Measurements from ENCODE around the gene TMTC1. TPM values are rescaled to one million over a fixed set of nuclear protein-coding genes. Genes with fewer than 3 reads are reported as not detected.
"Not testable (repeated sequence)": the region's sequence is repeated elsewhere in the genome, so short reads cannot be mapped to it uniquely, and the experiment has no call there.

Gene TMTC1
- polyA plus RNA-seq, 3 donors = 3.0 to 35.1 (median 19.2) TPM

DNA sequence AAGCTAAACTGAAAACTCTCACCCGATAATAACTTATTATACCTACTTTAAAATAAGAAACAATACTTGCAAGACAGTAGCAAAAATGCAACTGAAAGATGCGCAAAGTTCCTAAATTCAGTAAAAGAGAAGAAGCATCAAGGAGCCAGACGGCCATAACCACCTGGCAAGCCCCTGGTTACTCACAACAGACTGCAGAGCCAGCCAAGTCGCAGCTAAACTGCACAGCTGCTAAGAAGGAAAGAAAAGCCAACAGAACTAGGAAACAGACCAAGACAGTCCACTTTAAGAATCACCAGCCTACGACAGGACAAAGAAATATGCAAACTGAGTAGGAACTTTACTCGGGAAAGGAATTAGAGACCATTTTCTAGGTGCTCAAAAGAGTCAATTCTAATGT lies 127.9 kb downstream of the TMTC1 start:
- no peak overlapping the region for H3K27ac ChIP-seq (ENCODE audit: low read depth, low read length)
- WGBS, 3 donors = 68 to 83% (median 78%) methylated on average over 6 of the region's 6 CpGs

DNA sequence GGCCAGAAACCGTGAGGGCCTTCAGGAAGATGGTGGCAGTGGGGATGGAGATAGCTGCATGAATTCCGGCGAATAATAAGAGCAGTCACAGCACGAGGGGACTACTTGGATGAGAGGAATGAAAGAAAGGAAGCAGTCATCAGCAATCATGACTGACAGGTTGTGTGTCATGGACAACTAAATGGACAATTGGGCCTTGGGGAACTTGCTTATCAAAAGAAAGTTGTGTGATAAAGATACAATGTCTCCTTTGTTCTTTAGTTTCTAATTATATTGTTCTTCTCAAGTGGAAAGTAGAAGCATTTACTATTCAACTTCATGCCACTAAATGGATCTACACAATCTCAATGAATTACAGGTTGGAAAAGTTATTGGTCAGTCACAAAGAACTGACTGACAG lies 130.5 kb downstream of the TMTC1 start:
- WGBS, 3 donors = 78 to 95% (median 90%) methylated on average over 4 of the region's 4 CpGs
- no peak overlapping the region for H3K27ac ChIP-seq (ENCODE audit: low read depth, low read length)

DNA sequence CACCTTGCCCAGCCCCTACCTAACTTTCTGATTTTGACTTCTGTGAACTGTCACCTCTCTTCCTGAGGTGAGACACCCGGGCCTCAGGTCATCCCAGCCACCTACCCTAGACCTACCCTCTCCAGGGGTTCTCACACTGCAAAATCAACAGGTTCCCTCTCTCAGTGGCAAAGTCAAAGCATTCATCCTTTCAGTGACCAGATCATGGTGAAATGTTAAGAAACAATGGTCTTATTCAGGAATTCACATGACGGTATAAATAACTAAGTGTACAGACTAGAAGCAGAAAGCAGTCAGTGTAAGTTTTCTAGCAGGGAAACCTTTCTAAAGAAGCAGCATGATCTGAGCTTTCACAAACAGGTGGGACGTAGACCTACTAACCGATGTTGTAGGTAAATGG lies 133.4 kb downstream of the TMTC1 start:
- no peak overlapping the region for H3K27ac ChIP-seq (ENCODE audit: low read depth, low read length)
- 84 to 94% (median 93%) methylated on average over 4 of the region's 4 CpGs for WGBS, 3 donors

DNA sequence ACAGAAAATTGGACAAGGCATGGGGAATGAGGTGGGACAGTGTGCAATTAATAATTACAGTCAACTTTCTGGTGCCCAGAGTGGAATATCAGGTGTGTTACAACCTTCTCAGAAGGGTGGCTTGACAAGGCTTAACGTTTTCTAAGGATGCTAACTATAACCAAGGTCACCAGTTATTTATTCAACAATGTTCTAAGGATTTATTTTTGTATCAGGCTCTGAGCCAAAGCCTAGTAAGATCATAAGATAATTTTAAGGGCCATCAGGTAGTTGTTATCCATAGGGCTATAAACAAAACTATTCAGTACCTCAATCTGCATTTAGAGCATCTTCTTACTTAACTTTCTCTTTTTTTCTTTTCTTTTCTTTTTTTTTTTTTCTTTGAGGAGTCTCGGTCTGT lies 134.0 kb downstream of the TMTC1 start:
- 55 to 72% (median 68%) methylated on average over 2 of the region's 2 CpGs for WGBS, 3 donors
- H3K27ac ChIP-seq (ENCODE audit: low read depth, low read length) = no peak overlapping the region

DNA sequence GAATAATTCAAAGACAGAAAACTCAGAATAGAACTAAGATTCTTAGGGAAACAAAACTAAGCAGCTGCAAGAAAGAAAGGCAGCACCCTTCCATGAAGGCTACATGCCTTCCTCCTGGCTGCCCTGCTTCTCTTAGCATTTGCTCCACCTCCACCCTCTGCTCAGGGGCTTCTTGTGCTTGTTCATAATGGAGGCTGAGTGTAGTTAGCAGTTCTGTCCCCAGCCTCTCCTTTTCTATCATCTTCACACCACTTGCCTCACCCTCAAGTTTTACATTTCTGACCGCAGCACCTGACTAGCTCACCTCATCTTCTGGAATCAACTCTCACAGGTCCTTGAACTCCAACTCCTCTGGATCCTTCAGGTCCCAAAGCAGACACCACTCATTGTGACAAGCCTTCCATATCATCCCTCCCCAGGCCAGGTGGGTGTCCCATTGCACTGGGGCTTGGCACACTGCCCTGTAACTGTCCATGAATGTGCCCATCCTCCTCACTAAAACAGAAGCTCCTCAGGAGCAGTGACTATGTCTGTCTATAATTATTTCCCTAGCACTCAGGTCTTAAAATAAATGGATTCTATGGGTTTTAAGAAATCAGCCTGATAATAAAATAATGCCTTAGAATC lies 139.1 kb downstream of the TMTC1 start:
- 96 to 100% (median 100%) methylated on average over 1 of the region's 1 CpG for WGBS, 3 donors
- no peak overlapping the region for H3K27ac ChIP-seq (ENCODE audit: low read depth, low read length)

DNA sequence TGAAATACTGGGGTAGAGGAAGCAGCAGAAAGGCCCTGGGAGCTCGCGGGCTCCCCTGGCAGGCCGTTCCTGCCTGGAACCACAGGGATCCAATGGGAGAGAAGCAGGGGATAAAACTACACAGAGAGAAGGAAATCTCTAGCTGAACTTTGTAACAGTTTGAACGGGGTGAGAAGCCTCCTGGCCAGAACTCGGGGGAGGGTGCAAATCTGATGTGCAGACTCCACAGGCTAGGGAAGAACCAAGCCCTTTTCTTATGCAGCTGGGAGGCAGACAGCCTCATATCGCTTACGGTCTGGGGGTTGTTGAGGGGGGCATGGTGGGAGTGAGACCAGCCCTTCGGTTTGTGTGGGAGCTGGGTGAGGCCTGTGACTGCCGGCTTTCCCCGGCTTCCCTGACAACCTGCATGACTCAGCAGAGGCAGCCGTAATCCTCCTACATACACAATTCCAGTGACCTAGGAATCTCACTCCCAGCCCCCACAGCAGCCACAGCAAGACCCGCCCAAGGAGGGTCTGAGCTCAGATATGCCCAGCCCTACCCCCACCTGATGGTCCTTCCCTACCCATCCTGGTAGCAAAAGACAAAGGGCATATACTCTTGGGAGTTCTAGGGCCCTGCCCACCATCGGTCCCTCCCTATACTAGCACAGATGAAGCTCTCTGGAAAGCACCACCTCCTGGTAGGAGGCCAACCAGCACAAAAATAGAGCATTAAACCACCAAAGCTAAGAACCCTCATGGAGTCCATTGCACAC lies 143.0 kb downstream of the TMTC1 start:
- WGBS, 3 donors = 44 to 57% (median 51%) methylated on average over 13 of the region's 13 CpGs

DNA sequence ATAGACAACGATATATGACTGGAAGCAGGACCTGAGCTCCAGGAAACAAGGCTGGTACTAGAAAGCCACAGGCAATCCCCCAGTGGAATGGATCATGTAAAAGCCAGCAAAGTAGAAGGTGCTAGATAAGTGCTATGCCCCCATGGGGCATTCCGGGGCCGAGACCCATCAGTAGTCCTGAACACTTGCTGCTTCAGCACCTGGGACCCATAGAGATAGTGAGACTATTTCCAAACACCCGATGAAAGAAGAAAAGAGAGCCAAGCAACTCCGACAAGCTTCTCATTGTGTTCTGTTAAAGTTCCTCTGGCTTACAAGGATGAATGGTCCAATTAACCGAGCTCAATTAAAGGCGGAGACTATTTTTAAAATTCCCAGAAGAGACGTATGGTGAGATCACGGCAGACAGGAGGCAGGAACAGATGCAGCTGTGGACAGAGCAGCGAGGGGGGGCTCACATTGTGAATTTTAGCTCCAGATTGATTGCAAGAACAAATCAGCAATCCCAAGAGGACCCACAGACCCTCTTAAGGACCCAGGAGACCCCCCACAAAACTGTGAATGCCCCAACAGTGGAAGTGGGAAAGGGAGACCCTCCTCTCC lies 143.7 kb downstream of the TMTC1 start:
- 66 to 78% (median 73%) methylated on average over 10 of the region's 10 CpGs for WGBS, 3 donors
- no peak overlapping the region for H3K27ac ChIP-seq (ENCODE audit: low read depth, low read length)

More for the DNA sequence above, 143.0 kb downstream of the TMTC1 start:
- no peak overlapping the region for H3K27ac ChIP-seq (ENCODE audit: low read depth, low read length)

DNA sequence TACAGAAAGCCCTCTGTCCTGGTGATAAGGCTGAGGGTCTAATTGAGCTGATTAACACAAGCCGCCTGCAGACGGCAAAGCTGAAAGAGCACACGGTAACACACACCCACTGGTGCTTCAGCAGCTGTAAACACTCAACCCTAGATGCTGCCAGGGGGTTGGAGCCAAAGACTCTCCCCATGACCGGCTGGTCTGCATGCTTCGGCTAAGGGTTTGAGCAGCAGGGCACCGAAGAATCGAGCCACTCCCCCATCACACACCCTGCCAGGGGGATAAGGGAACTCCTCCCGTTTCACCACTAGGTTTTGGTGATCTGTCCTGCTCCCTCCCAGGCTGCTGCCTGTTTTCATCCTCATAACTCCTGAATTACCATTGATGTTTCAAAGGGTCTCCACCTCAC lies 145.2 kb downstream of the TMTC1 start:
- no peak overlapping the region for H3K27ac ChIP-seq (ENCODE audit: low read depth, low read length)
- WGBS, 3 donors = 68 to 81% (median 78%) methylated on average over 8 of the region's 8 CpGs

DNA sequence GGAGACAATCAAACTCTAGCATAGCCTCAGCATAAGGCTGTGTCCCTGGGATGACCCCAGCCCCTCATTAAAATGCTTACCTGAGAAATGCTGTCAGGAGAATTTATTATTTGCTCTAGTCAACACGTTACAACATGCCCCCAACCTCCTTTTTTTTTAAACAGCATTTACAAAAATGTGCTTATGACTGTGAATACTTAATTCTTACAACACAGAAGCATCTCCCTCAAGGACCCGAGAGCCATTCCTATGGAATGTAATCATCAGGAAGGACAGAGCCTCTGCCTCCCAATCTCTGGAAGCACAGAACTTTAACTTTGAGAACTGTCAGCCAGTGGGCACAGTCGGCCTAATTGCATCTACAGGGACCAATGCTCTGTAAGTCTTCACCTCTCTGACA lies 149.7 kb downstream of the TMTC1 start:
- WGBS, 3 donors = 40 to 59% (median 55%) methylated on average over 3 of the region's 3 CpGs
- H3K27ac ChIP-seq (ENCODE audit: low read depth, low read length) = no peak overlapping the region

DNA sequence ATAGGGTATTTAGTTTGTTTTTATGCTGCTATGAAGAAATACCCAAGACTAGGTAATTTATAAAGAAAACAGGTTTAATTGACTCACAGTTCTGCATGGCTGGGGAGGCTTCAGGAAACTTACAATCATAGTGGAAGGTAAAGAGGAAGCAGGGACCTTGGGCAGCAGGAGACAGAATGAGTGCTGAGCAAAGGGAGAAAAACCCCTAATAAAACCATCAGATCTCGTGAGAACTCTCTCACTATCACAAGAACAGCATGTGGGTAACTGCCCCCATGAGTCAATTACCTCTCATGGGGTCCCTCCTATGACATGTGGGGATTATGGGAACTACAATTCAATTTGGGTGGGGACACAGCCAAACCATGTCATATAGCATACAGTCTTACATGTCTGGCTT lies 153.6 kb downstream of the TMTC1 start:
- not testable (repeated sequence) for H3K27ac ChIP-seq (ENCODE audit: low read depth, low read length)
- 29 to 71% (median 50%) methylated on average over 1 of the region's 1 CpG for WGBS, 3 donors

DNA sequence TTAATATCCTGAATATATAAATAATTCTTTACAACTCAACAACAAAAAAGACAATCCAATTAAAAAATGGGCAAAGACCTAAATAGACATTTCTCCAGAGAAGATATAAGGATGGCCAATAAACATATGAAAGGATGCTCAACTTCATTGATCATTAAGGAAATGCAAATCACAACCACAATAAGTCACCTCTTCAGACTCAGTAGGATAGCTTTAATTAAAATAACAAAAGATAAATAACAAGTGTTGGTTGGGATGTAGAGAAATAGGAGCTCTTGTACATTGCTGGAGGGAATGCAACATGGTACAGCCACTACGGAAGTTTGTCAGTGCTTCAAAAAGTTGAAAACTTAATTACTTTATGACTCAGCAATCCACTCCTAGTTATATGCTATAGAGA lies 156.5 kb downstream of the TMTC1 start:
- no peak overlapping the region for H3K27ac ChIP-seq (ENCODE audit: low read depth, low read length)
- 94 to 100% (median 97%) methylated on average over 1 of the region's 1 CpG for WGBS, 3 donors

DNA sequence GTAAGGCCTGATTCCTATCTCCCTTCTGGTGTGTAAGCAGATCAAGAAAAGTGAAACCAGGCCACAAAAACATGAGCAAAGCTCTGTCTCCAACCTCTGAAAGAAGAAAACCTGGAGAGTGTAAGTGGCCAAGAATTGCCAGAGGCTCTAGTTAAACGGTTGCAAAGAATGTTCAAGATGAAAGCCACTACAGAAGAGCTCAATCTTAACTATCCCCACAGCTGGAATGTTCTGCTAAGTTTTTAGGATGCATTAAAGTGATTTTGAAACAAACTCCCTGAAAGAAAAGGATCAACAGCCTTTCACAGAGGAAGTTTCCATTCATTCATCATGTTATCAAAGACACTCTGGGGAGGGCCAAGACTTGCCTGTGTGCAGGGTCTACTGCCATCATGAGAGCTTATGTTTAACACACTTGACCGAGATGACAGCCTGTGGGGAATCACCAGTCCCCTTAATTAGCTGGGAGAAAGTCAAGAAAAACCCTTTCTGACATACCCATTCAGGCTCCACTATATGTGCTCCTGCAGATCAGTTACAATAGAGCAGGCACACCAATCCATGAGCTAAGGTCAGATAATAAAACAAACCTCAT lies 158.3 kb downstream of the TMTC1 start:
- H3K27ac ChIP-seq (ENCODE audit: low read depth, low read length) = no peak overlapping the region
- WGBS, 3 donors = 35 to 40% (median 40%) methylated on average over 2 of the region's 2 CpGs

DNA sequence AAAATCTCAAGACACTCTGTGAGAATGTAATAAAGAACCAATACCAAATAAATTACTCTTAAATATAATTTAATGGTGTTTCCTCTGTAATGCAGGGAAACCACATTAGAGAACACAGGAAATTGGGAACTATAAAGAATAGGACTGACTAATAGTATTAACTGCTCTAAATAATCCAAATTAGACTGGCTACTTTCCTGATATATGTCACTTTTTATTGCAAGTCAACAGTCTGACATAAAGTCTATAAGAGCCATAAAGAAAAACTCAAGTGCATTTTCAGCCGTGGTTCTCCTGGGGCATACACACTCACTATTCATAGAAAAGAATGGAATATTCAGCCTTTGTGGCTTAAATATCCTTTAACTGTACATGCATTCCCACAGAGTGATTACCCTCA lies 161.5 kb downstream of the TMTC1 start:
- WGBS, 3 donors = 82 to 91% (median 82%) methylated on average over 1 of the region's 1 CpG
- H3K27ac ChIP-seq (ENCODE audit: low read depth, low read length) = no peak overlapping the region

DNA sequence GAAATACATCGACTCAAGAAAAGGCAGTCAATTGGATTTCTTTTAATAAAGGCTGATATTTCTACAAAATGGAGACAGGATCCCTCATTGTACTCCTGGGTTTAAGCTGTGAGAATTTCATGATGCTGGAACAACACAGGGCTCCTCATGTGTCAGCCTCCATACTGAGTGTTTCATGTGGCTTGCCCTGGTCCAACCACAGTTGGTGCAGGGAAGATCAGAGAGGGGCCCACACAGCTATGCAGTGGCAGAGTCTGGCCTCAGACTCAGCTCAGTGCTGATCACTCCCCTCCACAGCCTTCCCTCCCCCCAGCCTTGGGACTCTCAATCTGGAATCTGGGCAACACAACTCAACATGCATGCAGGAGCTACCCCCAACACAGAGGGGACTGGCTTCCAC lies 163.7 kb downstream of the TMTC1 start:
- WGBS, 3 donors = 82 to 94% (median 93%) methylated on average over 1 of the region's 1 CpG
- no peak overlapping the region for H3K27ac ChIP-seq (ENCODE audit: low read depth, low read length)

DNA sequence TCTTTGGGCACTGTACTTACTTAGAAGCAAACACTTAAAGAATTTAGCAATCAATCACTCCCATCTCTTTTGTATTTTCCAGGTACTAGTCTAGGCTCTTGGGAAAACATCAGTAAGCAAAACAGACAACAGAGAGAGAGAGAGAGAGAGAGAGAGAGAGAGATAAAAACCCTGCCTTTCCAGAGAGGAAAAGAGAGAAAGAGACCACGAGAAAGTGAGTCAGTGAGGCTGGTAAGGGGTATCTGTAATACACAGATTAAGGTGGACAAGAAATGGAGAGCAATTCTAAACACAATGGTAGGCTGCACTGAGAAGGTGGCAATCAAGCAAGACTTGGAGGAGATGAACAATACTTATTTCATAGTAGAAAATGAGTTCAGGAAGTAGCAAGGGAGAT lies 166.3 kb downstream of the TMTC1 start:
- 41 to 82% (median 73%) methylated on average over 1 of the region's 1 CpG for WGBS, 3 donors
- H3K27ac ChIP-seq (ENCODE audit: low read depth, low read length) = no peak overlapping the region

DNA sequence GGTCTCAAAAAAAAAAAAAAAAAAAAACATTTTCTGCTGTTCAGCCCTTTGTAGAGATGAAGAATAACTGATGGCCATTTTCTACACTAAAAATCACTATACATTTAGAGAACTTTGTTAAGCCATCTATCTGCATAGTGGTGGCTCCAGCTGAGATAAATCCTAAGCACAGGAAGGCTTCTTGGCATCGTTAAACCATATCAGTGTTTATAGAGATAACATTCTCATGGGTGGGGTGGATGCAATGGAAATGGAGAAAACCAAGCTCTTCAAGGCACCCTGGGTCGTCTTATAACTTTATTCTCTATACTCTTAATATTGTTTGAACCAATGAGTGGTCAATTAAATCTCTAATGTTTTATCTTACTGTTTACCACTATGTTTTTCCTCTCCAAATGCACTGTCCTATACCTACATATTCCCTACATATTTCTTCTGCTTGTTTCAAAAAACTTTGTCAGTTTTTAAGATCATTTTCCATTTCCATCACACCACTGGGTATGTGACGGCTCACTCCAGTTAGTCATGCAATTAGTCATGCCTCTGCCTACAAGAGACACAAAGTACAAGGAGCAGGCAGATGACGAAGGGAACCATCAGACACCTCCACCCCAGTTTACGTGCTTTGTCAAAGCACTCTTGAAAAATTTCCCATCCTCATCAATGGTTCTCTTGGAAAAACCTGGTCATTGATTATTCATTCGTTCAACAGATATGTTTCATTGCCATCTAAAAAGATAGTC lies 166.9 kb downstream of the TMTC1 start:
- no peak overlapping the region for H3K27ac ChIP-seq (ENCODE audit: low read depth, low read length)
- WGBS, 3 donors = 61 to 80% (median 77%) methylated on average over 6 of the region's 6 CpGs

DNA sequence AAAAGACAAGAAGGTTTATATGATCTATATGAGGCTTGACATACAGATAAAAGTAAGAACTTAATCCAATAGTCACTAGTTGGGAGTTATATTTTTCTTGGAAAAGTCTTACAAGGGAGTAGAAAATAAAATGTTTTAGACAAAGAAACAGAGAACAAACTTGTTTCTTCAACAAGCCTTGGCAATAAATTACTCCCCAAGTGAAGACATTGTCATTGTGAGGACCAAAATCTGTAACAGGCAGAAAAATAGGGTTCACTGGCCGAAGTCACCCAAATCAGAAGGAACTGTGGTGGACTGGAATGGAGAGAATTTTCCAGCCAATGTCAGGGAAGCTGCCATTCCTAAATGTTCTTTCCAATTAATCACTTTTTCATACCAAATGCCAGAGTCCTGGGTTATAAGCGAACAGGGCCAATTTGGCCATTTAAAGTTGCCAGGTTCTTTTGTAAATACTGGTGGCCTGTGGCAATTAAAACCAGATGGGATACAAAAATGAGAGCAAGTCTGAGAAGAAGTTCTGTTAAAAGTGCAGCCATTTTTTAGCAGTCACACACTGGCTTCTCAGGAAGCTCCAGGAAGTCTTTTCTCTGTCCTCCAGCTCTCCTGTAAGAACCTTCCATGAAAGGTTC lies 168.9 kb downstream of the TMTC1 start:
- H3K27ac ChIP-seq (ENCODE audit: low read depth, low read length) = no peak overlapping the region
- 81 to 83% (median 81%) methylated on average over 2 of the region's 2 CpGs for WGBS, 3 donors

DNA sequence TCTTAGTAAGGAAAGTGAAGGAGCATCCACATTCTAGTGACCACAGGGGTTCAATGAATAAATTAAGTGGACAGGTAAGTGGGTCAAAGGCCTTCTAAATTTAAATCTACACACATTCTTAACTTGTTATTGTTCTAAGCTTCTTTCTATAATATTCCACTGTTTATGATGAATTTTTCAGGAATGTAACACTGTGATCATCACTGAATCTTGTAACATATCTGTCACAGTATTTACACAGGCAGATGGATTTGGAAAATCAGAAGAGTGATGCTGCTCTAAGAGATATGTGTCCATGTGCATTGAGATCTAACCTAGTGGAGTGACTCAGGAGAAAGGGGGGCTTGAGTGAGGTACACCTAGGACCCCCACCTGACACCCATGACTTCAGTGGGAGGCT lies 170.8 kb downstream of the TMTC1 start:
- H3K27ac ChIP-seq (ENCODE audit: low read depth, low read length) = no peak overlapping the region
